ENCODE data around the gene GTF3C4. TPM values are rescaled to one million over a fixed set of nuclear protein-coding genes. Genes with fewer than 3 reads are reported as not detected.

The GTF3C4 gene
- total RNA-seq, 2 experiments from 2014 or later = 16.2 to 16.4 TPM

DNA sequence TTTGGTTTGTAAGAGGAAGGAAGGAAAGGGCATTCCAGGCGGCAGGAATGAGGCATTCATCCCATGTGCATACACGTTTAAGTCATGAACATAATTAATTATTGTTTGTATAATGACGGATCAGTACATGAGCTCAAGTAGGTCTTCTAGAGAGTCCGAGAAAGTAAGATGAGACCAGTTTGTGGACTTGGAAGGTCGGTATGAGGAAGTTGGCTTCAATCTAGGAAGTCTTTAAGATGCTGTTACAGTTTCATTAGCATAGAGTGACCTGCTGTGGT is 2.1 kb downstream of the GTF3C4 start:
- POLR2A ChIA-PET = interaction anchor here (0.7 to 4.3 kb wide), 3 partner anchors 12 to 97 kb away, joined by 3 to 21 read pairs (median 4); no protein-coding TSS in a partner anchor
- H3K36me3 Mint-ChIP-seq (ENCODE audit: low read depth) = peaks cover 36% of the 10 kb centered on the region
- peak overlapping the region; percentile 88 for H3K4me3 Mint-ChIP-seq
- peak overlapping the region; percentile 92 for H3K27ac Mint-ChIP-seq
- ATAC-seq (no peak), DNase-seq (no peak)
- H3K4me1 Mint-ChIP-seq (ENCODE audit: low read depth) = peaks cover 46% of the 10 kb centered on the region
- no peaks in the 10 kb centered on the region for H3K27me3 Mint-ChIP-seq
- no peaks in the 10 kb centered on the region for H3K9me3 Mint-ChIP-seq
- CTCF ChIA-PET = interaction anchor here (1.0 to 1.4 kb wide), 4 partner anchors 22 to 472 kb away, joined by 3 to 5 read pairs (median 4); no protein-coding TSS in a partner anchor
- intact Hi-C loops (cut with micrococcal nuclease) = no loop called here
- TF ChIP-seq, protein P1, sequence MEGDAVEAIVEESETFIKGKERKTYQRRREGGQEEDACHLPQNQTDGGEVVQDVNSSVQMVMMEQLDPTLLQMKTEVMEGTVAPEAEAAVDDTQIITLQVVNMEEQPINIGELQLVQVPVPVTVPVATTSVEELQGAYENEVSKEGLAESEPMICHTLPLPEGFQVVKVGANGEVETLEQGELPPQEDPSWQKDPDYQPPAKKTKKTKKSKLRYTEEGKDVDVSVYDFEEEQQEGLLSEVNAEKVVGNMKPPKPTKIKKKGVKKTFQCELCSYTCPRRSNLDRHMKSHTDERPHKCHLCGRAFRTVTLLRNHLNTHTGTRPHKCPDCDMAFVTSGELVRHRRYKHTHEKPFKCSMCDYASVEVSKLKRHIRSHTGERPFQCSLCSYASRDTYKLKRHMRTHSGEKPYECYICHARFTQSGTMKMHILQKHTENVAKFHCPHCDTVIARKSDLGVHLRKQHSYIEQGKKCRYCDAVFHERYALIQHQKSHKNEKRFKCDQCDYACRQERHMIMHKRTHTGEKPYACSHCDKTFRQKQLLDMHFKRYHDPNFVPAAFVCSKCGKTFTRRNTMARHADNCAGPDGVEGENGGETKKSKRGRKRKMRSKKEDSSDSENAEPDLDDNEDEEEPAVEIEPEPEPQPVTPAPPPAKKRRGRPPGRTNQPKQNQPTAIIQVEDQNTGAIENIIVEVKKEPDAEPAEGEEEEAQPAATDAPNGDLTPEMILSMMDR (IDR thresholded peaks at IDR 0.05) = no peak

DNA sequence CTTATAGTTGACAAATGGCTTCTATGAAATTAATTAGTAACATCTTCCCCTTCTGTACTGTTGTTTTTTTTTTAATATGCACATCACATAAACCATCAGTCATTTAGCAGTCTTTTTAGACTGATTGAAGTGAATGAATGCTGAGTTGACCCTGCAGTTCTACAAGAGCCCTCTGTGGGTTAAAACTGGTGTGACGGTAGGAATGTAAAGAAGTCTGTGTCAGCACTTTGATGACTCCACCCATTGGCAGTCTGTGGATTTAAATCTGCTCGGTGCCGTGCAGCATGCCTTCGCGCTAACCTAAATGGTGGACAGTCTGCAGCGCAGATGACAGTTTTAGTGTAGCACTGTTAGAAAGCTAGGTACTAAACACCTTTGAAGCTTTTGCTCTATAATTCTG is 3.1 kb downstream of the GTF3C4 start:
- Mint-ChIP-seq H3K27me3 (no peaks in the 10 kb centered on the region), H3K9me3 (no peaks in the 10 kb centered on the region), H3K27ac (peak overlapping the region; percentile 67), H3K4me1 (ENCODE audit: low read depth) (peaks cover 38% of the 10 kb centered on the region), H3K36me3 (ENCODE audit: low read depth) (peaks cover 36% of the 10 kb centered on the region), H3K4me3 (no peak overlapping the region)
- ATAC-seq = peak; percentile 12
- POLR2A ChIA-PET = interaction anchor here (1.0 to 4.3 kb wide), 3 partner anchors 14 to 96 kb away, joined by 3 to 21 read pairs (median 5); no protein-coding TSS in a partner anchor
- CTCF ChIA-PET = interaction anchor here (0.9 to 1.6 kb wide), 4 partner anchors 21 to 405 kb away, joined by 3 to 5 read pairs (median 3); no protein-coding TSS in a partner anchor
- TF ChIP-seq, protein P1 (IDR thresholded peaks at IDR 0.05) = no peak
- peak; percentile 15 for DNase-seq
- intact Hi-C loops (cut with micrococcal nuclease) = no loop called here

DNA sequence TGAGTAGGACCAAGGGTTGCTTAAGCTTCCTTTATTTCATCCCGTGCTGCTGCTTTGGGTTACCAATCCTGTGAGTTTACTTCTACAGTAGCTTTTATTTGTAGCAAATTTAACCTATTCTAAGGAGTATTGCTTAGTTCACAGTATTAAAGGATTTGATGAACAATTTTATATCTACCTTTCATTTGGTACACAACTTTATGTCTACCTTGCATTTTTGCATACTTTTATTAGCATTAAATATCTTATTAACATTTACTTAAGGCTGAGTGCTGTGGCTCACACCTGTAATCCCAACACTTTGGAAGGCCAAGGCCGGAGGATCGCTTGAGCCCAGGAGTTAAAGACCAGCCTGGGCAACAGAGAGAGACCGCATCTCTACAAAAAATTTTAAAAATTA is 4.2 kb downstream of the GTF3C4 start:
- no peak for ATAC-seq
- peaks cover 47% of the 10 kb centered on the region for H3K4me1 Mint-ChIP-seq (ENCODE audit: low read depth)
- POLR2A ChIA-PET = interaction anchor here (1.0 kb wide), 2 partner anchors 13 to 17 kb away, joined by 3 to 5 read pairs; no protein-coding TSS in a partner anchor
- H3K4me3 Mint-ChIP-seq = no peak overlapping the region
- no peak for DNase-seq
- TF ChIP-seq, protein P1 (IDR thresholded peaks at IDR 0.05) = no peak
- CTCF ChIA-PET = interaction anchor here (0.9 to 1.6 kb wide), 4 partner anchors 15 to 406 kb away, joined by 3 to 4 read pairs (median 3); no protein-coding TSS in a partner anchor
- H3K27ac Mint-ChIP-seq = no peak overlapping the region
- H3K9me3 Mint-ChIP-seq = no peaks in the 10 kb centered on the region
- no peaks in the 10 kb centered on the region for H3K27me3 Mint-ChIP-seq
- intact Hi-C loops (cut with micrococcal nuclease) = no loop called here
- peaks cover 47% of the 10 kb centered on the region for H3K36me3 Mint-ChIP-seq (ENCODE audit: low read depth)

DNA sequence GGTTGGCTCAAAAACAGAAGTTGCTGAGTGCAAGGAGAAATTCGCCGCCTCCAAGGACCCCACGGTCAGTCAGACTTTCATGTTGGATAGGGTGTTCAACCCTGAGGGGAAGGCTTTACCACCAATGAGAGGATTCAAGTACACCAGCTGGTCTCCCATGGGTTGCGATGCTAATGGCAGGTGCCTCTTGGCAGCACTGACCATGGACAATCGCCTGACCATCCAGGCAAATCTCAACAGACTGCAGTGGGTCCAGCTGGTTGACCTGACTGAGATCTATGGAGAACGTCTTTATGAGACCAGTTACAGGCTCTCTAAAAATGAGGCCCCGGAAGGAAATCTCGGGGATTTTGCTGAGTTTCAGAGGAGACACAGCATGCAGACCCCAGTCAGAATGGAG is 7.7 kb downstream of the GTF3C4 start:
- no peak overlapping the region for H3K27ac Mint-ChIP-seq
- ATAC-seq = no peak
- TF ChIP-seq, protein P1 (IDR thresholded peaks at IDR 0.05) = no peak
- peaks cover 56% of the 10 kb centered on the region for H3K36me3 Mint-ChIP-seq (ENCODE audit: low read depth)
- ChIA-PET POLR2A (interaction anchor here (0.8 kb wide), 1 partner anchor 40 kb away, joined by 3 read pairs; no protein-coding TSS in a partner anchor), CTCF (no interaction called here)
- no peaks in the 10 kb centered on the region for H3K9me3 Mint-ChIP-seq
- no peaks in the 10 kb centered on the region for H3K27me3 Mint-ChIP-seq
- peaks cover 56% of the 10 kb centered on the region for H3K4me1 Mint-ChIP-seq (ENCODE audit: low read depth)
- no peak overlapping the region for H3K4me3 Mint-ChIP-seq
- no peak for DNase-seq
- intact Hi-C loops (cut with micrococcal nuclease) = no loop called here

DNA sequence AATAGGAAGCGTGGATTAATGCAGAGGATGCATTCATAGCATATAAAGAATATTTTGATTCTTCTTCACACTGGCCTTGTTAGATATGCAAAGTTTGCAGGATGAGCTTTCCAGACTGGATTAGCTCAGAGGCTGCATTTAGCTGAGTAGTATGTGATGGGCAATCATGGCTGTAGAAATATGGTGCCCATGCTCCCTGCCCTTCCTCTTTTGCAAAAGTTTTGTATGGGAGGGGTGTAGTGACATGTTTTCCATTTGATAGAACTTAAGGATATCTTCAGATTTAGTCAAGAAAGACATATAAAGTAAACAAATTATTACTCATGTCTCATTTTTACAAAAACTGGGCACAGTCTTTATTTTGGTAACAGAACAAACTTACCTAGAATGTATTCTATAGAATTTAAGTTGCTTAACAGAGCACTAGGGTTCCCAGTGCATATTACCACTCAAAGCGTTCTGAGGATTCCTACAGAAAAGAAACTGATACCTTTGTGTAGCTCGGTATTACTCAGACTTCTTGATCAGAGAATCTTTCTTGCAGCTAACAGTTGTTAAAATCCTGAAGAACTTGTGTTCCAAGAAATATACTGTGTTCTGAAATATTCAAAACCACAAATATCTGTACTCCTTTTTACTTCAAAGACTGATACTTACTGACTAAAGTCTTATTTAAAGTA is 9.8 kb downstream of the GTF3C4 start:
- Mint-ChIP-seq H3K27ac (peak overlapping the region; percentile 12), H3K27me3 (no peaks in the 10 kb centered on the region), H3K4me1 (ENCODE audit: low read depth) (peaks cover 40% of the 10 kb centered on the region), H3K4me3 (no peak overlapping the region), H3K36me3 (ENCODE audit: low read depth) (peaks cover 58% of the 10 kb centered on the region), H3K9me3 (no peaks in the 10 kb centered on the region)
- POLR2A ChIA-PET = interaction anchor here (1.5 to 2.4 kb wide), 2 partner anchors 8 to 10 kb away, joined by 4 to 13 read pairs; partner anchors contain the start of genes DDX31 and GTF3C4
- TF ChIP-seq, protein P1 (IDR thresholded peaks at IDR 0.05) = no peak
- ATAC-seq (peak; percentile 91), DNase-seq (no peak)
- intact Hi-C loops (cut with micrococcal nuclease) = no loop called here
- CTCF ChIA-PET = interaction anchor here (1.2 kb wide), 1 partner anchor 89 kb away, joined by 5 read pairs; no protein-coding TSS in a partner anchor

Data from activated CD8-positive, alpha-beta T cell treated with anti-CD3 and anti-CD28 coated beads for 36 hours (primary cell).